IMR-90 (cell line): ENCODE measurements around the gene OSCAR. TPM values are rescaled to one million over a fixed set of nuclear protein-coding genes. Genes with fewer than 3 reads are reported as not detected.

Experiments
- ATAC-seq: fragments of 200-7000 bp; cut with Tn5 transposase; 2 replicates; pipeline ENCODE4 v1.9.1; 2020; ENCODE audit warnings: low read depth, mild to moderate bottlenecking, moderate library complexity
- BruUV-seq: library from RNA; stranded (reverse); fragments of 400-500 nt; replicated peaks from 2 replicates; lab custom pipeline; 2021; lab: Mats Ljungman, UMichigan
- CTCF ChIA-PET: fragments of 300-600 bp; formaldehyde crosslinking; extraction: SDS; loops from one replicate; lab custom pipeline; 2021; ENCODE audit warnings: antibody characterized with exemption; lab: Yijun Ruan, JAX
- POLR2A ChIA-PET: fragments of 300-600 bp; sonication (Branson Sonifier 250); formaldehyde crosslinking; loops from one replicate; lab custom pipeline; 2022; ENCODE audit warnings: antibody characterized with exemption; ENCODE audit not compliant: unreplicated experiment; lab: Charles Lee
- DNase-seq: peaks from one replicate; pipeline ENCODE4 v3.0.0; 2013
- H2AFZ ChIP-seq: replicated peaks from 2 replicates; pipeline ENCODE3; 2013; ENCODE audit warnings: low read length, mild to moderate bottlenecking; ENCODE audit not compliant: poor library complexity
- H2AK5ac ChIP-seq: 2 replicates; pipeline ENCODE4 v1.6.1; 2013; ENCODE audit warnings: low read depth, low read length, inconsistent platforms
- H2AK9ac ChIP-seq: replicated peaks from 2 replicates; pipeline ENCODE3; 2013; ENCODE audit warnings: mild to moderate bottlenecking, low read depth, low read length, moderate library complexity; ENCODE audit not compliant: poor library complexity
- H2BK120ac ChIP-seq: 2 replicates; pipeline ENCODE4 v1.6.1; 2013; ENCODE audit warnings: low read depth, low read length, inconsistent platforms
- H2BK15ac ChIP-seq: 3 replicates; pipeline ENCODE4 v1.6.1; 2013; ENCODE audit warnings: low read depth, low read length, inconsistent platforms
- H2BK20ac ChIP-seq: 2 replicates; pipeline ENCODE4 v1.6.1; 2013; ENCODE audit warnings: low read depth, mild to moderate bottlenecking, inconsistent platforms, low read length, moderate library complexity
- H2BK5ac ChIP-seq: 2 replicates; pipeline ENCODE4 v1.6.1; 2013; ENCODE audit warnings: mild to moderate bottlenecking, low read depth, low read length, inconsistent platforms; ENCODE audit not compliant: poor library complexity, severe bottlenecking
- H3K14ac ChIP-seq: replicated peaks from 2 replicates; pipeline ENCODE4 v1.6.1; 2013; ENCODE audit warnings: low read depth, low read length, inconsistent platforms
- H3K18ac ChIP-seq: 2 replicates; pipeline ENCODE4 v1.6.1; 2013; ENCODE audit warnings: low read depth, low read length, control low read depth
- H3K23ac ChIP-seq: 2 replicates; pipeline ENCODE4 v1.6.1; 2013; ENCODE audit warnings: low read depth, low read length, inconsistent platforms
- H3K27ac ChIP-seq: 2 replicates; pipeline ENCODE4 v1.5.1; 2013; ENCODE audit warnings: mild to moderate bottlenecking, control low read depth, low read length; ENCODE audit not compliant: insufficient read depth
- H3K27me3 ChIP-seq: 2 replicates; pipeline ENCODE4 v1.6.1; 2013; ENCODE audit warnings: low read length; ENCODE audit not compliant: control insufficient read depth, insufficient read depth
- H3K36me3 ChIP-seq: 2 replicates; pipeline ENCODE4 v1.6.1; 2013; ENCODE audit warnings: low read length, mixed read lengths; ENCODE audit not compliant: control insufficient read depth, insufficient read depth
- H3K4ac ChIP-seq: 2 replicates; pipeline ENCODE4 v1.6.1; 2013; ENCODE audit warnings: low read depth, low read length, inconsistent platforms
- H3K4me1 ChIP-seq: 2 replicates; pipeline ENCODE4 v1.6.1; 2013; ENCODE audit warnings: low read length, mixed read lengths; ENCODE audit not compliant: control insufficient read depth, insufficient read depth
- H3K4me2 ChIP-seq: 2 replicates; pipeline ENCODE4 v1.6.1; 2013; ENCODE audit warnings: low read depth, mild to moderate bottlenecking, control low read depth, low read length, moderate library complexity
- H3K4me3 ChIP-seq: 2 replicates; pipeline ENCODE4 v1.5.1; 2013; ENCODE audit warnings: low read depth, mild to moderate bottlenecking, control low read depth, low read length, moderate library complexity; ENCODE audit not compliant: insufficient read depth
- H3K56ac ChIP-seq: 2 replicates; pipeline ENCODE4 v1.6.1; 2013; ENCODE audit warnings: low read length, inconsistent platforms; ENCODE audit not compliant: insufficient read depth; ENCODE audit errors: extremely low read depth
- H3K79me1 ChIP-seq, 2 experiments: 2 replicates each; pipeline ENCODE4 v1.6.1; 2013; ENCODE audit warnings: low read length in 2 of 2, inconsistent platforms in 1 of 2, low read depth in 1 of 2
- H3K9ac ChIP-seq: 2 replicates; pipeline ENCODE4 v1.6.1; 2013; ENCODE audit warnings: low read depth, low read length, control low read depth
- H3K9me1 ChIP-seq: 2 replicates; pipeline ENCODE4 v1.6.1; 2013; ENCODE audit warnings: low read length, inconsistent platforms; ENCODE audit not compliant: insufficient read depth
- H3K9me3 ChIP-seq: 2 replicates; pipeline ENCODE4 v1.6.1; 2013; ENCODE audit warnings: low read length; ENCODE audit not compliant: control insufficient read depth, insufficient read depth
- H4K20me1 ChIP-seq: 2 replicates; pipeline ENCODE4 v1.6.1; 2013; ENCODE audit warnings: low read length, inconsistent platforms; ENCODE audit not compliant: insufficient read depth
- H4K5ac ChIP-seq: 2 replicates; pipeline ENCODE4 v1.6.1; 2013; ENCODE audit warnings: mild to moderate bottlenecking, low read depth, low read length, control low read depth
- H4K8ac ChIP-seq, 2 experiments: 2 replicates each; pipeline ENCODE4 v1.6.1; 2013; ENCODE audit warnings: low read depth in 2 of 2, low read length in 2 of 2, control low read depth in 1 of 2, inconsistent platforms in 1 of 2
- H4K91ac ChIP-seq: 2 replicates; pipeline ENCODE4 v1.6.1; 2013; ENCODE audit warnings: low read depth, low read length, inconsistent platforms; ENCODE audit not compliant: insufficient read depth
- CEBPB ChIP-seq: IDR thresholded peaks from 2 replicates; pipeline ENCODE4 v1.6.1; 2012; ENCODE audit warnings: low read depth, low read length, improper control_type of control experiment
- CHD1 ChIP-seq: IDR thresholded peaks from 2 replicates; pipeline ENCODE4 v1.6.1; 2012; ENCODE audit warnings: low read depth, low read length, improper control_type of control experiment
- CTCF ChIP-seq: conservative IDR thresholded peaks from 2 replicates; pipeline ENCODE4 v1.5.1; 2012; ENCODE audit warnings: mild to moderate bottlenecking, low read depth, low read length, improper control_type of control experiment
- ELK1 ChIP-seq: fragments of 150-350 bp; IDR thresholded peaks from 2 replicates; pipeline ENCODE4 v1.6.1; 2016; ENCODE audit warnings: low read depth, mild to moderate bottlenecking, low read length, moderate library complexity, borderline replicate concordance
- MAZ ChIP-seq: IDR thresholded peaks from 2 replicates; pipeline ENCODE4 v1.6.1; 2012; ENCODE audit warnings: low read depth, mild to moderate bottlenecking, low read length, improper control_type of control experiment, moderate library complexity, borderline replicate concordance
- MXI1 ChIP-seq: IDR thresholded peaks from 2 replicates; pipeline ENCODE4 v1.6.1; 2012; ENCODE audit warnings: low read depth, mild to moderate bottlenecking, low read length, moderate library complexity, borderline replicate concordance
- NFE2L2 ChIP-seq: fragments of 150-350 bp; IDR thresholded peaks from 2 replicates; pipeline ENCODE4 v1.6.1; 2016; ENCODE audit warnings: low read depth, mild to moderate bottlenecking, low read length
- POLR2A ChIP-seq: IDR thresholded peaks from 2 replicates; pipeline ENCODE4 v1.6.1; 2012; ENCODE audit warnings: mild to moderate bottlenecking, low read depth, low read length
- RAD21 ChIP-seq: IDR thresholded peaks from 2 replicates; pipeline ENCODE4 v1.6.1; 2012; ENCODE audit warnings: low read length, improper control_type of control experiment
- SMC3 ChIP-seq: fragments of 150-350 bp; IDR thresholded peaks from 2 replicates; pipeline ENCODE4 v1.6.1; 2016; ENCODE audit warnings: low read depth, mild to moderate bottlenecking, antibody characterized with exemption, low read length, moderate library complexity
- WGBS, 2 experiments: methylation state at CpG; one replicate each; pipeline versions ENCODE4 v1.1.5 to v1.1.7; 2013; ENCODE audit warnings: missing lambda C conversion rate in 2 of 2; ENCODE audit not compliant: insufficient read length in 1 of 2; ENCODE audit errors: extremely low coverage in 2 of 2; 5-methylcytosine and 5-hydroxymethylcytosine counted together
- dilution Hi-C: fragments of 300-500 bp; cut with HindIII; formaldehyde crosslinking; loops from one replicate; pipeline ENCODE4 v1.14.3; 2018; ENCODE audit warnings: low sequenced_read_pairs; ENCODE audit not compliant: unreplicated experiment
- in situ Hi-C: fragments of 300-500 bp; cut with MboI; formaldehyde crosslinking; loops from 3 replicates; pipeline ENCODE4 v1.14.3; 2019; ENCODE audit warnings: low sequenced_read_pairs, inconsistent platforms, mixed read lengths
- intact Hi-C: fragments of 100-400 bp; cut with micrococcal nuclease; formaldehyde crosslinking; loops from 2 replicates; pipeline ENCODE4 v1.10.0; 2022
- polyA plus RNA-seq, 3 experiments: library from polyadenylated mRNA; depleted of rRNA; stranded (reverse); fragments of >200 nt; gene quantifications; 2 replicates each; pipeline ENCODE4 v1.2.3, GENCODE V29; 2012; ENCODE audit warnings: low replicate concordance in 1 of 3
- total RNA-seq: library from RNA; depleted of rRNA; stranded (reverse); fragments of >200 nt; gene quantifications from 2 replicates; pipeline ENCODE4 v1.2.3, GENCODE V29; 2012

The OSCAR gene
- total and polyA plus RNA-seq, 2 of the 4 experiments (the other 2 are of a cell fraction), result 0.15 TPM; not detected in 1

GRCh38 chr19:54123682-54124081 lies 23.1 kb upstream of the OSCAR start:
- WGBS, 2 experiments, result 93% methylated on average over 3 of the region's 17 CpGs; no CpG with 5 or more reads in 1 of the 2 experiments
- Histone ChIP-seq H4K91ac (no peak overlapping the region), H2AK9ac (no peak overlapping the region), H3K56ac (no peak overlapping the region), H3K23ac (no peak overlapping the region), H3K36me3 (peaks cover 77% of the 10 kb centered on the region), H3K4me2 (no peak overlapping the region), H3K27ac (no peak overlapping the region), H2BK120ac (no peak overlapping the region), H3K9ac (no peak overlapping the region), H3K27me3 (no peaks in the 10 kb centered on the region), H4K5ac (no peak overlapping the region), H3K79me1 (peaks cover 0 to 7% of the 10 kb centered on the region in 2 experiments; a peak in 1 of 4 replicates), H3K4me3 (no peak overlapping the region), H4K8ac (no peak overlapping the region), H3K14ac (no peak overlapping the region), H2BK15ac (no peak overlapping the region), H3K9me3 (no peaks in the 10 kb centered on the region), H3K4ac (no peak overlapping the region), H2AK5ac (no peak overlapping the region), H3K9me1 (no peaks in the 10 kb centered on the region), H3K18ac (no peak overlapping the region), H4K20me1 (no peaks in the 10 kb centered on the region), H2BK5ac (no peak overlapping the region), H2AFZ (no peak overlapping the region), H3K4me1 (no peaks in the 10 kb centered on the region), H2BK20ac (no peak overlapping the region)
- BruUV-seq, result no TSS peak
- ATAC-seq (no peak), DNase-seq (no peak)
- TF ChIP-seq MAZ (no peak), POLR2A (no peak), MXI1 (no peak), ELK1 (no peak), CEBPB (no peak), CTCF (no peak), RAD21 (no peak), CHD1 (no peak), NFE2L2 (no peak), SMC3 (no peak)
- intact Hi-C loops (no loop called here), dilution Hi-C loops (no loop called here), in situ Hi-C loops (loop anchor here (25.0 kb wide), 1 partner anchor 339 kb away; the partner anchor contains the start of genes CDC42EP5 and LENG9)
- CTCF ChIA-PET, result no interaction called here
- POLR2A ChIA-PET, result no interaction called here
